HG02870 (cell line): Measurements from ENCODE around the gene FAM174B.

Experiments
- ATAC-seq: cut with Tn5 transposase; IDR thresholded peaks from one replicate; pipeline ENCODE4 v1.9.1; 2021; ENCODE audit warnings: mild to moderate bottlenecking, moderate library complexity; ENCODE audit not compliant: unreplicated experiment

FAM174B gene

DNA sequence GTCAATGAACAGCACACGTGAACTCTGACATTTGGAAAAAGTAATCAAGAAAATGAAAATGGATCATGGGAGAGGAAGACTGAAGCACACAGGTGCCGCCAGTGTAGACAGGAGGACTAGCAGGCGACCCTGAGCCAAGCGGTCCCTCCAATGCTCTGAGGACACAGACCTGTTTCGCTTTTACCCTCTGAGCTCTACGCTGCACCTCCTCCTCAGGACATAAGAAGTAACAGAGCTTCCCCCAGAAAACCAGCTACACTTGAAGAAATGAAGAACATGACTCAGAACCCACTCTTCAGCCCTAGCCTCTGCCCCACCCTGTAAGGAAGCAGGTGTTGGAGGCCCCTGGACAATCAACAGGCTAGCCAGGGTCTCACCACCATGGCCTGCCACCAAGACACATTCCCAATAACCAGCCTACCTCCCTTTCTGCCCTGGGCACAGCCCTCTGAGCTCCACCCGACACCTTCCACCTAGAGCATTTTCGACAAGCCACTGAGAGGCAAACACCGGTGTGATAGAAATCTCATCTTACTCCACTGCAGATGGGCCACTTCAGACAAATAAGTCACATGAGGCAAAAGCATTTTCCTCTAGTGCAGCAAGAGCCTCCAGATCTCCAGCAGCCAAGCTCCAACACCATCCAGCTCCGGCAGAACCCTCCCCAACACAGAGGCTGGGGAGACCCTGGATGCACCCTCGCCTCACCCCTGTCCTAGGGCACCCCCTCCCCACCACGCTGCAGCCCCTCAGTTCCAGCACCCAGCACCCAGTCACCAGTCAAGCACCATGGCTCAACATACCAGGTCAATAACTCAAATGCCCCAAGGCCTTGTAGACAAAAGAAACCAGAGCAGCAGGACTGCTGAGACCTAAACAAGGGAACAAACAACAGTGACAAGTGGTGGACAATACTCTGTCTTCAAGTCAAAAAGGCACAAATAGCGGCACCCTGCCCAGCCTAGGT, 11.4 kb downstream of the FAM174B start:
- ATAC-seq, result peak; percentile 78

DNA sequence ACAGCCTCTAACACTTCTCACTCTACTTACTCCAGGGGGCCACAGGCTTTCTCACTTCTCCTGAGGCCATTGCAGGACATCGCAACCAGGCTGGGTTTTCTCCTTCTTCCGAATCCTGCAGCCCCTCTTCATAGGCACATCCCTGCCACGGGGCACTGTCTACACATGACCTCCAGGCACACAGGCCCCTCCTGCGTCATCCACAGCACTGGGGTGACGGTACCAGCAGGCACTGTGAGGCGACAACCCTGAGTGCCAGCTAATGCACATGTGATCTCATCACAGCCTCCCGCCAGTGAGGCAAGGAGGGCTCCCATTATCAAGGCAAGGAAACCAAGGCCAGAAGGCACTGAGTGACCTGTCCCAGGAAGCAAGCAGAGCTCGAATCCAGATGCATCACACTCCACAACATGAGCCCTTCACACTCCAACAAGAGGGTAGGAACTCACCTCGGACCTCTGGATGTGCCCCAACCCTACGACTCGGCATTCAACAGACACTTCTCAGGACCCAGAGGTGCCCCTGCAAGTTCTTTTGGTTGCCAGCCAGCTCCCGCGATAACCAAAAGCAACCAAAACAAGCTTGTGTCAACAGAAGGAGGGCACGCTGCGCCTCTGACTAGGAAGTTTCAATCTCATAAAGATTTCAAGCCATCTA, 16.7 kb downstream of the FAM174B start:
- ATAC-seq, result no peak

DNA sequence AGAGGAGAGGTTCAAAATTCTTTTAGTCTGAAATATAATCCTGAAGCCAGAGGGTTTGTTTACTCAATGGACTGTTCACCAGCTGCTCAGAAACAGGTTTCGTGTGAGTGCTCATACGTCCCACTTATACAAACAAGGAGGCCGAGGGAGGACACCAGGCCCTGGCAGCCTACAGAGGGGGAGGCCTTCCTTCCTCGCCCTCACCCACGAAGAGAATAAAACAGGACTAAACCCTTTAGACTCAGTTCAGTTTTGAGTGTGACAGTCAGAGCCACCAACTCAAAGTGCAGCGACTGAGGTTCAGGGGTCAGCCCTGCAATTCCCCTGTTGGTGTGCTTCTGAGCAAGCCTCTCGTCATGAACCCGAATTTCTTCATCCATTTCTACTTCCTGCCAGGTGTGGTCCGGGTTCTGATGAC, 17.3 kb downstream of the FAM174B start:
- ATAC-seq, result peak; percentile 46

DNA sequence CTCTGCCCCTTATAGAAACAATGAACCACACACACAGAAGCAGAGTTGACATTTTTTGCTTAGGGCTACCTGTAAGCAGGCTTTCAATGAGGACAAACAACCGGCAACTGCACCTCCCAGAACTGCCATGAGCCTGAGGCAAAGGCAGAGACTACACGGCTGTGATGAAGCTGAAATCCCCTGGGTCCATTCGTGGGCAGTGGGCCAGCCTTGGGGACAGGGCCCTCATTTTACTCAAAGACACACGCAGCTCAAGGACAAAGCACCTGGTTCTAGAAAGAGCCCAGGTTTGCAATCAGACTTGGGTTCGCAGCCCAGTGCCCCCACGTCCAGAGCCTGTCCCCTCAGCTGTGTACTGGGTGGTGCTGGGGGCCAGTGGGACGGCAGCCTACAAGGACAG, 17.9 kb downstream of the FAM174B start:
- ATAC-seq, result no peak

DNA sequence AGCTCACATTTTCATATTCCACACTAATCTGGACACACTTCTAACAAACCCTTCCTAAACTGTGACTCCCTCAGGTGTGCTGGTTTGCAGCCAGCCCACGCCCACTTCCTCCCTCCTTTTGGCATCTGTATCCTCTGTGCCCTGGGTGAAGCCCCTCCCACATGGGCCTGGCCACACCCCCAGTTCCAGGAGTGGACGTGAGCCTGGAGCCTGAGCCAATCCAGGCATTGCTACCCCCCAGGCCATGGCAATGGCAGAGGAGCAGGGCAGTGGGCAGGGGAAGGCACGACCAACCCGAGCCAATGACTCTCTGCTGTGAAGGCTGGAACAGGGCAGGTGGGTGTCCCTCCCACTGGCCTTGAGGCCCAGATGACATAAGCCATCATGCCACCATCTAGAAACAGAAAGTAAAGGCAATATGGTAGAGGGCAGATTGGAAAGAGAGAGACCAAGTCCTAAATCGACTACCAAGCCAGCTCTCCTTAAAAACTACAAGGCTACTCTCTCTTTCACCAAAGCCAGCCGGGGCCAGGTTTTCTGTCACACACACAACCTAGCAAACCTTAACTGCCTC, 18.6 kb downstream of the FAM174B start:
- ATAC-seq, result no peak

DNA sequence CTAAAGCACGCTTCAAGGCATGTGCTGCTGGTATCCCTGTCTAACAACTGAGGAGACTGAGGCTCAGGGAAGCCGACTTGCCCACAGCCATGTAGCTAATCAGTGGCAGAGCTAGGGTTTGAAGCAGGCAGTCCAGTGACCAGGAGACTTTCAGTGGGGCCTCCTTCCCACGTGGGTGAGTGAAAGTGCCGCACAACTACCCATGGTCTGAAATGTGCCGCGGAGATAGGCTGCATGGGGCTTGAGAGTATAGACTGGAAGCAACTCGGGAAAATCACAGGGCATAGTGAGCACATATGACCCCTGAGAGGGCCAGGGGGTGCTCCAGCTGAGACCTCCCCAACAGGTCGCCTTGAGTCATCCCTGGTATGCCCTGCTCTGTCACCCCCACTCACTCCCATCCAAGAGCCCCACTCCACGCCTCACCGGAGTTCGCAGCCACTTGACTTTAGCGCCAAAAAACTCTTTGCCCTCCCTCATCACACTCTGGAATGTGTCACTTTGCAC, 19.1 kb downstream of the FAM174B start:
- no peak for ATAC-seq

DNA sequence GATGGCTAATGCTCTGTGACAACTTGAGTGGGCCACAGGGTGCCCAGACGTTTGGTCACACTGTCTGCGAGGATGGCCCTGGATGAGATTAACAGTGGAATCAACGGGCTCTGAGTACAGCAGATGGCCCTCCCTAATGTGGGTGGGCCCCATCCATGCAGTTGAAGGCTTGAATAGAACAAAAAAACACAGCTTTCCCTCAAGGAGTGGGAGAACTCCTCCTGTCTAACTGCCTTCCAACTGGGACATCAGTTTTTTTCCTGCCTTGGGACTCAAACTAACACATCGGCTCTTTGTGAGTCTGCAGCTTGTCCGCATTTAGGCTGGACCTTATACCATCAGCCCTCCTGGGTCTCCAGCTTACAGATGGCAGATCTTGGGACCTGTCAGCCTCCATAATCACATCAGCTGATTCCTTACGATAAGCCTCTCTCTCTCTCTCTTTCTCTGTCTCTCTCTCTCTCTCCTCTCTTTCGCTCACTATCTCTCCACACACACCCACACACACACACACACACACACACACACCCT, 20.8 kb downstream of the FAM174B start:
- ATAC-seq, result no peak

DNA sequence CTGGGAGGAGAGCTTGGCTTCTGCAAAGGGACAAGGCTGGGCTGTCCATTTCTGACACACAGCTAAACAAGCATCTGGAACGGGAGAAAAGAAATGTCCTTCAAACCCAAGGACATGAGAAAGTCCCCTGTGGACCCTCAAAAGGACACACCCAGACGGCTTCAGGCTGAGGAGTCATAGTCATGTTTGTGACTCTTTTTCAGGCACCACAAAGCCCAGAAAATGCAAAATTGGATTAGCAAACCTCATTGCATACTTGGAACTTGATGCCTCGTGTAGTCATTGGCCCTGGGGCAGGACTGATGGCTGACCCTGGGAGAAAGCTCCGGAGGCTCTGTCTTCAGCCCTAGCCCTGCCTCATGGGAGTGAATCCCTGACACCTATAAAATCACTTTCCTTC, 21.5 kb downstream of the FAM174B start:
- ATAC-seq, result no peak

DNA sequence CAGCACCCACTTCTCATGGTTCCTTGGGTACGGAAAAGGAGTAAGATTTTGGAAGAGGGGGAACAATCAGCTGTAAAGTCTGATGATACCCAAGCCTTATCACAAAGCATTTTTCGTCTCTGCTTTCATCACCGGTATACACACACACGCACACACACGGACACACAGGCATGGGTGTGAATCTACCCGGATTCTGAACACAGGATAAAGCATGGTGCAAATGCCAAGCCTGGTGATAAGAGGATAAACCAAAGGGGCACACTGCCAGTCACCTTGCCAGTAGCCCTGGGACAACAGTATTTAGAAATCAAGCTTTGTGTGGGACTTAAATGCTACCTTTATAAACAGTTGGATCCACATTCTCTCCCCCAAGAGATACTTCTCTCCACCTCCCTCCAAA, 22.2 kb downstream of the FAM174B start:
- no peak for ATAC-seq

DNA sequence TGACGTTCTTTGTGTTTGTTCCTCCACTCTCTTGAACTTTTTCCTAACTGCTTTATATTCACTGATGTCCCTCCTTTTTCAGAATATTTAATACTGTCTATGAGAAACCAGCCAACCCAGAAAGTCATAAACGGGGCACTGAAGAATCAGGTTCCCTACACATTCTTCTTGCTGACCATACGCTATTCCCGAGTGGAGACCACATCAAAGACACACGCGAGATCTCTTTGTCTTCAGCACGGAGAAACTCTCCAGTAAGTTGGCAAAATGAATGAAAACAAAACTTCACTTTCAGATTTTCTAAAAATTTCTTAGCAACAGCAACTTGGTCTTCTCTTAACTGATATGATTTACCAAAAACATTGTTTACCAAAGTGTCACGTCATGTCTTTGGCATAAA, 22.6 kb downstream of the FAM174B start:
- no peak for ATAC-seq

DNA sequence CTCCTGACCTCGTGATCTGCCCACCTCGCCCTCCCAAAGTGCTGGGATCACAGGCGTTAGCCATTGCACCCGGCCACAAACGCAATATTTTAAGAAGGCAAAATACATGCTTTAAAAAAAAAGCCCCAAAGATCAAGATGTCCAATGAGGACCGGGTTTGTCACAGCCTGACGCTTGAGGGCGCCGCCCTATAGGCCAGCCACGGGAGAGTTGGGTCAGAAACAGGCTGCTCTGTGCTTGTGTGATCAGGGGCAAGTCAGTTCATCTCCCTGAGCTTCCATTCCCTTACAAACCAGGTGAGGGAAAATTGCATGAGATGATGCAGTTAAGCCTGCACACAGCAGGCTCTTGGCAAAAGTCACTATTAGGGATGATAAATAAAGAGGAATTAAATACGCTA, 23.9 kb downstream of the FAM174B start:
- ATAC-seq, result no peak

DNA sequence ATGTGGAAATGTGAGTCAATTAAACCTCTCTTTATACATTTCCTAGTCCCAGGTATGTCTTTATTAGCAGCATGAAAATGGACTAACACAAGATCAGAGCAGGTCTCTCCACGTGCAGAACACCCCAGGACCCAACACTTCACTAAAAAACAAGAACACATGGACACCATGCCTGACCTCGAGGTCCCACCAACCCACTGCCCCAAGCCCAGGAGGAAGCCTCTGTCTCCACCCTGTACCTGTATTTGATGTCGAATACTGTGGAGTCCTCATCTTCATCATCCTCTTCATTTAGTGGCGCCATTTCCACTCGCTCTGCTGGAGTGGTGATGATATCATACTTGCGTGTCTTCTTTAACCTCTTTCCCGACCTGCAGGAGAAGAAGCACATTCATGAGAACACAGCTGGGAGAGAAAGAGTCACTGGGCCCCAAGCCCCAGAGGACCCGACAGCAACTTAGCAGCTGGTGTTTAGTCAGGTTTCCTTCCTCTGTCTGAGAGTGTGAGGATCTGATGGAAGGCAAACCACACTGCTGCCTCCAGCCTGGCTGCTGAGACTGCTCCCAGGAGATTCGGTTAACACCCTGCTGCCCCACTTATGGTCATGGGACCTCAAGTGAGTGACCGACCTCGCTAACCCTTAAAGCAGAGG, 25.5 kb downstream of the FAM174B start:
- ATAC-seq, result no peak

DNA sequence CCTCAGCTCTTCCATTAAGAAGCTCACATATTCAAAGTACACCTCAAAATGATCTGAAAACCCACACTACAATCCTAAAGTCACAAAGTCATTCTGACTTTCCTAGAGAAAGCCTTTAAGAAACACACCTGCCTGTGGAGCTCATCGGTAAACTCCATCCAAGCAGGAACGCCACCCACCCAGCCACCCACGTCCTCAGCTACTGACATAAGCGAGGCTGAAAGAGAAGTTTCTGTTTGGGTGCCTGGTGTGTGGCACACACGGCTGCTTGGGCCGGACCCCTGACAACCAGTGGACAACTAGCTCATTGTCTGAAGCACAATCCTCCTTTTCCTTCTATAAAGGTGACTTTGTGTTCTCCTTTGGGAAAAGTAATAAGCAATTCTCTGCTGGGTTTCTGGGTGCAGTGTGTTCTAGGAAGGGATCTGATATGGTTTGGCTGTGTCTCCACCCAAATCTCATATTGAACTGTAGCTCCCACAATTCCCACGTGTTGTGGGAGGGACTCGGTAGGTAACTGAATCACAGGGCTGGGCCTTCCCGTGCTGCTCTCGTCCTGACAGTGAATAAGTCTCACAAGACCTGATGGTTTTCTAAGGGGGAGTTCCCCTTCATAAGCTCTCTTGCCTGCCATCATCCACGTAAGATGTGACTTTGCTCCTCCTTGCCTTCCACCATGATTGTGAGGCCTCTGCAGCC, 26.1 kb downstream of the FAM174B start:
- ATAC-seq, result no peak

DNA sequence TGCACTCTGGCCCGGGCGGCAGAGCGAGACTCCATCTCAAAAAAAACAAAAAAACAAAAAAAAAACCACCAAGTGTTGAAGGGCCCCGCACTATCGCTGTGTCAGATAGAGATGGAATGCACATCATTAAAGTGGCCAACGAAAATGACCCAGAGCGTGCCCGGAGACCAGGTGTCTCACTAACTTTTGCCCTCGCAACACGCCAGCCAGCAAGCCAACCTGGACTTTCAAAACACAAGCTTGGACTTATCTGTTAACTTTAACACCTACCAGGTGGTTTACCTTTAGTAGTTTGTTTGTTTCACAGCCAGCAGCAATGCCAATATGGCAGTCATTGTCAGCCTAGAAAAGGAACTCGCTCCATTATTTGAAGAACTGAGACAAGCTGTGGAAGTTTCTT, 28.6 kb downstream of the FAM174B start:
- ATAC-seq, result no peak

DNA sequence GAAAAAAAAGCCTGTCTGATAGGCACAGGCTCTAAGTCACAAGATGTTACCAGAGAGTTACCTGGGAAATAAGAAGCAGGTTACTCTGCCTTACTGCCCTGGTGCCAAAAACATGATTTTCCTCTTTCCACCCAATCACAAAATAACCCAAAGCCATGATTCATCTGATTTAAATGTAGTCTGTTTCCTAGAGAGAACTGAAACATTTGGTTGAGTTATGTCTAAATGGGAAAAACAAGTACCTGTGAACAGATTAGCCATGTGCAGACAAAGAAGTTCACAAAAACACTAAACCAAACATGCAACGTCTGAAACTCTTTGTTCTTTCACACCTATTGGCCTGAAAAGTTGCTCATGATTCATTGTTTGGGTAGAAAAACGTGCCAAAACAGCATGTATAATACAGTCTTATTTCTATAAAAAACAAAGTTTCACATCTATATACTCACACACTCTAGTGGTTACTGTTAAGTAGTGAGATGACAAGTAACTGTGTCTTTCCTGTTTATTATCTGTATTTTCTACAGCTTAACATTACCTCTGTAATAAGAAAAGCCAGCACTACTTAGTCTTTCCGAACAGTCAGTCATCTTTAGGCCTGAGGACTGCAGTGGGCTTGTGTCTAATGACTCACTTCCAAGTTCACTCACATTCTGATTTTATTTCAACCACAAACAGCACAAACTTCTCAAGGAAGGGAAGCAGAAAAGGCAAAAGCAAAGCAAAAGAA, 30.2 kb downstream of the FAM174B start:
- peak; percentile 84 for ATAC-seq

DNA sequence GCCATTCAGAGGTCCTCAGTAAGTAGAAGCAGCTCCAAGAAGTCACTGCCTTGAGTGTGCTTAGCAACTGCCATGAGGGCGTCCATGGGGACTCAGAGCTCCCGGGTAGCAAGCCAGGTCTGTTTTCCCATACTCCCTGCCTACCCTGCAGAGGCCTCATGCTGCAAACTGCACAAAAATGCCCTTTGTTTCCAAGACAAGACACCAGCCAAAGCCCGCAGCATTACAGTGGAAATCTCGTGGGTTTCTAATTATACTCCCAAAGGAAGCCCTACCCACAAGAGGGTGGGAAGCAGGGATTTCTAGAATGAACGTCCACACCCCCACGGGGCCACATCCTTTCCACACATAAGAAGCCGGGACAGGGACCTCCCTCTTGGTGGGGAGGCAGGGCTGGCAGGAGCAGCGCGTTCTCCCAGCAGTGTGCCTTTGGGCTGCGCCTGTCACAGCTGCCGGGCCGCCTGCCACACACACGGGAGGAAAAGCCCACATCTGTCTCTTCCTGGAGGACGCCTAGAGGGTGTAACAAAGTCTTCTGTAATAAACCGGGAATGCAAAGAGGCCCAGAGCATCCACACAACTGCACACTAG, 31.1 kb downstream of the FAM174B start:
- ATAC-seq, result no peak

DNA sequence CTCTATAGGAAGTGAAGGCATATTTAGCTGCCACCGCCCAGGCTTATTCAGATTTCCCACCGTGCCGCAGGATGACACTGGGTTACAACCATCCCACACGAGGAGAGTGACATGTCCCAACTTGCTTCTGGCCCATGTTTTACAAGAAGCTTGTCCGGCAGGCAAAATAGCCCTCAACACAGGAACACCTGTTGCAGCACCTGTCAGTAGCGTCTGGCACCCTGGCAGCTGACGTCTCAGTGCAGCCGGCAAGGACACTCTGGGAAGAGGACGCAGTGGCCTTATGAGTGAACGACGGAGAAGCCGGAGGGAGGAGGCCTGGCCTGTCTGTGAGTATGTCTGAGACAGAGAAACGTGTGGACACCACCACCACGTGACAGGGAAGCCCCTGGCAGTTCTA, 32.1 kb downstream of the FAM174B start:
- ATAC-seq, result no peak

DNA sequence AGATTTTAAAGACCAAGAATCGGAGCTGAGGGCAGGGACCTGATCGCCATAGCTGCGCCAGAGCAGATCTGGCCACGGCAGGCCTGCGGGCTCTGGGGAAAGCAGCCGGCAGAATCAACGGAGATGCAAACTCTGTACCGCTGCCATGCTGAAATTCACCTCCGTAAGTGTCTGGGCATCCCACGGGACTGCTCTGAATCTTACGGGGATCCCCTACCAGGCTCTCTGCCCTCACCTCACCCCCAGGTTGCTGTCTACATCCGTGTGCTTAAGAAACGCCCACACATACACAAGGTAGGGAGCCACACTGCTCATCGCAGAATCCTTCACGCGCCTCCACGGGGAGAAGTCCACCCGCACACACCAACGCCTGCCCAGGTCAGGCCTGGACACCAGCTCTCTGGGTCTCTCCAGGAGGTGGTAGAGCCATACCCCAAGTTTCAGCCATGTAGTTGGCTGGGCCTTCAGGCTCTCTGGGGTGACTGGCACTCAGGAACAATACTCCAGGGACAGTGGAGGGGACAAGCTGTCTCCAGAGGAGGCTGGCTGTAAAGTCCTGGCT, 33.5 kb downstream of the FAM174B start:
- no peak for ATAC-seq

DNA sequence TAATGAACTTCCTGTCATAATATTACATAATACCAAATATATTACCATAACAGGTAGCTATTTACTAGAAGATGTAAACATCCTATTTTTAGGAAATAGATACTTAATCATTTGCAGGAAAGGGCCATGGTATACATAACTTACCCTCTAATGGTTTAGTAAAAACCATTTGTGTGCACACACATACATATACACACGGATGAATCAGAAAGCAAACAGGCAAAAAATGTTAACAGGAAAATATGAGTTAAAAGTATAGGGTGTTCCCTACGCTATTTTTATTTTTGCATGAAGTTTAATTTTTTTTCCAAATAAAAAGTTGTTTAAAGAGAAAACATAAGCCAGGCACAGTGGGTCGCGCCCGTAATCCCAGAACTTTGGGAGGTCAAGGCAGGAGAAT, 34.6 kb downstream of the FAM174B start:
- ATAC-seq, result no peak
